HG02571 (cell line): ENCODE measurements around the gene OR11G2.
"Not testable (repeated sequence)": the region's sequence is repeated elsewhere in the genome, so short reads cannot be mapped to it uniquely, and the experiment has no call there.

ENCODE experiments used
- ATAC-seq: cut with Tn5 transposase; IDR thresholded peaks from one replicate; pipeline ENCODE4 v1.9.1; 2021; ENCODE audit warnings: mild to moderate bottlenecking, moderate library complexity; ENCODE audit not compliant: unreplicated experiment

OR11G2 gene

GRCh38 chr14:20190596-20190995, at the start of gene OR11G2:
Gene OR11G2, plus strand, starts transcription at chr14:20190896. Its CDS starts 6,542 bp downstream, at chr14:20197438.
- no peak for ATAC-seq

GRCh38 chr14:20143911-20144310, 46.8 kb upstream of the OR11G2 start:
- ATAC-seq = no peak

- ATAC-seq = no peak
These were observed 45.9 kb upstream of the OR11G2 start for GRCh38 chr14:20144820-20145219.

- no peak for ATAC-seq
These were observed 26.2 kb upstream of the OR11G2 start for GRCh38 chr14:20164462-20164861.

- ATAC-seq = no peak
These were observed 23.6 kb upstream of the OR11G2 start for GRCh38 chr14:20167091-20167490.

- ATAC-seq = not testable (repeated sequence)
These were observed 20.8 kb upstream of the OR11G2 start for GRCh38 chr14:20169852-20170251.

GRCh38 chr14:20174205-20174604, 16.5 kb upstream of the OR11G2 start:
- not testable (repeated sequence) for ATAC-seq

GRCh38 chr14:20176330-20176729, 14.4 kb upstream of the OR11G2 start:
- ATAC-seq = no peak

GRCh38 chr14:20177433-20177974, 13.2 kb upstream of the OR11G2 start:
- ATAC-seq = no peak

GRCh38 chr14:20179218-20179617, 11.5 kb upstream of the OR11G2 start:
- no peak for ATAC-seq

- no peak for ATAC-seq
These were observed 10.8 kb upstream of the OR11G2 start for GRCh38 chr14:20179880-20180279.

GRCh38 chr14:20180486-20180885, 10.2 kb upstream of the OR11G2 start:
- no peak for ATAC-seq

- no peak for ATAC-seq
These were observed 6.5 kb upstream of the OR11G2 start for GRCh38 chr14:20184181-20184580.

GRCh38 chr14:20191396-20191795, 700 bp downstream of the OR11G2 start:
- ATAC-seq = no peak

- no peak for ATAC-seq
These were observed 3.4 kb downstream of the OR11G2 start for GRCh38 chr14:20194101-20194500.

- ATAC-seq = not testable (repeated sequence)
These were observed 4.5 kb downstream of the OR11G2 start for GRCh38 chr14:20195170-20195569.

GRCh38 chr14:20195911-20196310, 5.2 kb downstream of the OR11G2 start:
- ATAC-seq = no peak

- no peak for ATAC-seq
These were observed 6.8 kb downstream of the OR11G2 start for GRCh38 chr14:20197459-20197858.

GRCh38 chr14:20198991-20199390, 8.3 kb downstream of the OR11G2 start:
- ATAC-seq = no peak

- no peak for ATAC-seq
These were observed 14.0 kb downstream of the OR11G2 start for GRCh38 chr14:20204721-20205120.

GRCh38 chr14:20209595-20209994, 18.9 kb downstream of the OR11G2 start:
- no peak for ATAC-seq

GRCh38 chr14:20212406-20212805, 21.7 kb downstream of the OR11G2 start:
- not testable (repeated sequence) for ATAC-seq

- no peak for ATAC-seq
These were observed 24.5 kb downstream of the OR11G2 start for GRCh38 chr14:20215196-20215595.
